HG03095 (cell line): ENCODE measurements around the gene IMP3.

Source experiments
- ATAC-seq: cut with Tn5 transposase; IDR thresholded peaks from one replicate; pipeline ENCODE4 v1.9.1; 2021; ENCODE audit warnings: moderate library complexity; ENCODE audit not compliant: unreplicated experiment

IMP3 gene

DNA sequence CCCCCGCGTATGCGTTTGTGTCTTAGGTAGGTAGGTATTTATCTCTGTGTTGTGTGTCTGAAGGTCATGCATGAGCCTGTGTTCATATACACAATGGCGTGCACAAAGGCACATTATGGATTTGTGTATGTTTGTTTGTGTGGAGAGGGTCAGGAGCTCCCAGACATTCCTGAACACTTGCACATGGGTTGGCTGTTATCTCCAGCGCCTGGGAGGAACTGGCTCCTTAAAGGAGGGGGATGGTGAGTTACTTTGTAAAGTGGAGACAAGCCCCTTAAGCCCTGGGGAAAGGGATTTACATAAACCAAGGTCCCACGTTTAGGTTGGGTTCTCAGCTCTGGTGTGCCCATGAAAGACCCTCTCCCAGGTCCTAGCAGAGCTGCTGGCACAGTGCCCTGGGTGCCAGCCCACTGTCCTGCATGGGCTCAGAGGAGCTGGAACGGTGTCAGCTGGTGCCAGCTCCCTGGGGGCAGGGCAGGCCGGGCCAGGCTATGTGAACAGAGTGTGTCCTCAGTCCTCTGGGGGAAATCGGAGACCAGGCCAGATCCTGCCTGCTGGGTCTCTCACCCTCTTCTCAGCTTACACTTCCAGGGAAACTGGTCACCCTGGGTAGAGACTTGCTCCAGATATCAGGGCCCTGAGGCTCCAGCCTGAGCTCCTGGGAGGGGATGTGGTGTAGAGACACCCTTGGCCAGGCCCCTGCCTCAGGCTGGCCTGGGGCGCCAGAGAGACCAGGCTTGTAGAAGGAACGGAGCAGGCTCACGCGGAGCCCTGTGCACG, 32.8 kb upstream of the IMP3 start:
- ATAC-seq, result no peak

DNA sequence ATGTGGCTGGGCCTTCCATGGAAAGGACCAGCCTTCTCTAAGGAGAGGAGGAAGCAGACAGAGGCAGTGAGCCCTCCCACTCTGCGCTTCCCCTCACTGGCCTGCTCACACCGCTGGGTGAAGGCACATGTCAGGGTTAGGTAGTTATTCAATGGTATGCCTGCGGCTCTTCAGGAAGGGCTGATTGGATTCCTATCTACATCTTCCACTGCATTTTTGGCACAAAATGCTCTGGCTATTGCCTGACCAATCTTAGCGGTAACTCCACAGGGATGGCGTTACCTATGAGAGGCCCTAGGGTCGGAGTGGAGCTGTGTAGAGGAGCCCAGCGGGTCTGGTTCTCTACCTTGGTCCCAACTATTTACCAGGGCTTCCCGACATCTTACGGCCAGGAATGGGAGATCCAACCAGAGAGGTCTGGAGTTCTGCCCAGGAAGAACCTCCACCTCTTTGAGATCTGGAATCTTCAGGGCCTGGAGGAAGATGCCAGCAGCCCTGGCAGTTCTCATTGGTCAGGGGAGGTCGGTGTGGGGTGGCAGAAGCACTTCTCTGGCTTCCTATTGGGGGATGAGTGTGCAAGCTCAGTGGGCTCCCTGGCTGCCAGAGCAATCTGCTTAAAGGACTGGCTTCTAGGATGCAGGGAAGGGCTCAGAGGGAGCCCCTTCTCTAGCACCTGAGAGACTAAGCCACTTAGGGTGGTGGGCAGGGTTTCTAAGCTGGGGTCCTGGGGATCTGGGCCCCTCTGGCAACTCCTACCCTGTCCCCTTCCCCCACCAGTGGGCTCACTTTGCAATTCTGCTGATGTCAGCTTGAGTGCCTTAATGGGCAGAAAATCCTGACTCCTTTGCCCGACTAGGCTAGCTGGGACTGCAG, 31.9 kb upstream of the IMP3 start:
- ATAC-seq, result no peak

DNA sequence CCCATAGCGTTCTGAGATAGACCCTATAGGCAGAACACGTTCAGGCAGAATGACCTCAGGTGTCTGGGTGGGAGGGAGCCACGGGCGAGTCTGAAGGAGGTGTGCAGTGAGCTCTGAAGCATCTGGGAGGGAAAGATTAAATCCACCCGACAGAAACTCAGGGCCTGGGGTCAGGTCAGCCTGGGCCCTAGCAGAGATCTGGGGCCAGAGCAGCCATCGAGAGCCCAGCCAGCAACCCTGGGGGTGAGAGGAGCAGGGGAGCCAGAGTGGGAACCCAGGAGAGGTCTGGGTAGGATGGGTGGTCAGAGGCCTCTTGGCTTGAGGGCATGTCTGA, 29.8 kb upstream of the IMP3 start:
- ATAC-seq, result no peak

DNA sequence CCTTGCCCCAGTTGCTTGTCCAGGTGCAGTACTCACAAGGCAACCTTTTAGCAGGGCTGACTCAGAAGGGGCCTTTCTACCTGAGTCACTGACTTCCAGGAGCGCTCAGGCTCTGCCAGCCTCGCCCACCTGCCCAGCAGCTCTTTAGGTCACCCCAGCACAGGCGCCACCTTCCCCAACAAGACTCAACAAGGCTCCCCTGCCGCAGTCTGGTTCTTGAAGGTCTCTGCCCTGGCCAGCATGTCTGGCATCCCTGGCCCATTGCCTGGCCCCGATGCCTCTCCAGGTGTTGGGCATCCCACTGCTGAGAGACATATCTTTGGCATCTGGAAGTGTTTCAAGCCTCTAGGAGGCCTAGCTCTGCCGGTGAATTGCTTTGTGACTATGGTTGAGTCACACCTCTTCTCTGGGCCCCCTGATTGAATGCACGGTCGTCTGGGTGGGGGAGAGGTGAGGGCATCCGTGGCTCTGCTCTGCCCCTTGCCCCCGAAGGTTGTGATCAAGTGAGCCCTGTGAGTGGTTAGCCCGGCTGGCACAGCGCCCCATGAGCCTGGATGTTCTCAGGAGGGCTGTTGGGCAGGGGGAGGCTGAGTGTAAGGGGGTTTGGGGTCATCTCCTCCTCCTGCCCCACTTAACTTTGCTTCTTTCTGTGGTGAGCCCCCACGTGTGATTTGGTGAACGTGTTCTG, 29.3 kb upstream of the IMP3 start:
- no peak for ATAC-seq

DNA sequence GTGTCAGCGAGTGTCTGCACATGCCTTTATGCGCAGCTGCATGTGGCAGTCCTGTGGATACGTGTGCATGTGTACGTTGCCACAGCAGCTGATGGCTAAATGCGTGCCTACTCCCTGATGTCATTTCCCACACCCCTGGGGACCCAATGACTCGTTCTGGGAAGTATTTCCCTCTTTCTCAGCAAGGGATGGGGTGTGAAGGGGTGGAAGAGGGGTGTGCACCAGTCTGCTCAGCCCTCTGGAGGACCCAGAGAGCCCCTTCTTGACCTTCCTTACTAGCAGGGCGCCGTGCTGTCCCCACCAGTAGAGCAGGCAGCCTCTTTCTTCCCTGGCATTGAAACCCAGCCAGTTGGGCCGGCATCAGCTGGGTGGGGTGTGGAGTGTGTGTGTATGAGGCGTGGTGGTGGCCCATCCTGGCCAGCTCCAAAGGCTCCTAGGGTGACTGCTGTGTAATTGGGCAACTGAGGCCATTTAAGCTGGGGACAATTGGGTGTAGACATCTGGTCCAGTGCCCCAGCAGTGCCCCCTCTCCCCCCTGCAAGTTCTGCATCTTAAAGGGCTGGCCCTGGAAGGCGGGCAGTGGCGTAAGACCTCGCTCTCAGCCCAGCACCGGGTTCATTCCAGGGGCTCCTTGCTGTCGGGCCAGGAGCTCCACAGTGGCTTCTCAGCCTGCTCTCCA, 26.9 kb upstream of the IMP3 start:
- ATAC-seq, result no peak

- ATAC-seq, result no peak
Observed at GRCh38 chr15:75663931-75664421, 24.0 kb upstream of the IMP3 start.

- ATAC-seq, result no peak
Observed at GRCh38 chr15:75662823-75663519, 22.9 kb upstream of the IMP3 start.

GRCh38 chr15:75661756-75662140, 21.7 kb upstream of the IMP3 start:
- no peak for ATAC-seq

- ATAC-seq, result no peak
Observed at GRCh38 chr15:75661100-75661755, 21.2 kb upstream of the IMP3 start.

DNA sequence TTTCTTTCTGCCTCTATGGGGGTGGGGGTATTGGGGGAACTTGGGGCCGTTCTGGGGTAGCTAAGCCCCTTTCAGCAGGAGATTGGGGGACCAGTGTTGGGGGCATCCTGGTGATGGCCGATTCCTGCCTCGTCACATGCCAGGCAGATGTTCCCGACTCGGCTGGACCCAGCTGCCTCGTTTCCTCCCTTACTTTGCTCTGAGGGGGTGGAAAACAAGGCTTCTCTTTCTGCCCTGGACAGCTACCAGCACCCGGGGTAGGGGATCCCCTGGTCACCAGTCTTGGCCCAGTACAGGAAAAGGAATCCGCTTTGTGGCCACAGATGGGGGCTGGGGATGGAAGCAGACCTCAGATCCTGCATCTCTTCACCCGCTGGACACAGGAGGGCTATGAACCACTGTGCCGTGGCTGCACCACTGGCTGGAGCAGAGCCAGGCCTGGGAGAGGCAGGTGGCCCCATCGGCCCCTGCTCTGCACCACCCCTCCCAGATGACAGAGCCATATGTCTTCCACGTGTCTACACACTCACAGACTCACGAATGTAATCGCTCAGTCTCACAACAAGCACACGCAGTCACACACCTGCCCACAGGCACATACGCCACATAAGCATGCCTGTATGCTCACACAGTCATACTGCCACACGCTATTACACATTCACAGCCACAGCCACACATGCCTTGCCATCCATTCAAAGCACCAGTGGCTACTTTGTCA, 20.1 kb upstream of the IMP3 start:
- ATAC-seq, result no peak

- no peak for ATAC-seq
Observed at GRCh38 chr15:75659141-75659771, 19.2 kb upstream of the IMP3 start.

DNA sequence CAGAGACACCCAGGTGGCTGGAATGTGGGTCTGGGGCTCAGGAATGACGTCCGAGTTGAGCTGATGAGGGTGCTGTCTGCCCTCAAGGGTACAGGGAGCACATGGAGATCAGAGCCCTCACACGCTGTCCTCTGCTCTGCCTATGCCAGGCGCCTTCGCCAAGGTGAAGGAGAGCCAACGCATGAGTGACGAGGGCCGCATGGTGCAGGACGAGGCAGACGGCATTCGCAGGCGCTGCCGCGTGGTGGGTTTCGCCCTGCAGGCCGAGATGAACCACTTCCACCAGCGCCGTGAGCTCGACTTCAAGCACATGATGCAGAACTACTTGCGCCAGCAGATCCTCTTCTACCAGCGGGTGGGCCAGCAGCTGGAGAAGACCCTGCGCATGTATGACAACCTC, 16.8 kb upstream of the IMP3 start:
- no peak for ATAC-seq

DNA sequence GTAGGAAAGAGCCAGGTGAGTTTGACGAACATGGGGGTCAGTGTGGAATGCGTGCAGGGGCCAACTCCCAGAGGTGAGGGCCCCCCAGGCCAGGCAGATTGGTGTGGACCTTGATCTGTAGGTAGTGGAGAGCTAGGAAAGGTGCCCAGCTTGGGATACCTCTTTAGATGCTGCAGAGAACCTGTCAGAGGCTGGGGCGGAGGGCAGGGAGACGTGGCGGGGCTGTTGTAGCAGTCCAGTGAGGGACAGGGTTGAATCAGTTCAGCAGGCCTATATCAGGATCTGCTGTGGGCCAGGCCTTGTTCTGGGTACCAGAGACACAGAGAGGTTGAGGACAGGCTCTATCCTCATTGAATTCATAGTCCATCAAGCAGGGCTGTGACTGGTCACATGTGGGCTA, 16.3 kb upstream of the IMP3 start:
- no peak for ATAC-seq

- ATAC-seq, result no peak
Observed at GRCh38 chr15:75655931-75656330, 15.9 kb upstream of the IMP3 start.

DNA sequence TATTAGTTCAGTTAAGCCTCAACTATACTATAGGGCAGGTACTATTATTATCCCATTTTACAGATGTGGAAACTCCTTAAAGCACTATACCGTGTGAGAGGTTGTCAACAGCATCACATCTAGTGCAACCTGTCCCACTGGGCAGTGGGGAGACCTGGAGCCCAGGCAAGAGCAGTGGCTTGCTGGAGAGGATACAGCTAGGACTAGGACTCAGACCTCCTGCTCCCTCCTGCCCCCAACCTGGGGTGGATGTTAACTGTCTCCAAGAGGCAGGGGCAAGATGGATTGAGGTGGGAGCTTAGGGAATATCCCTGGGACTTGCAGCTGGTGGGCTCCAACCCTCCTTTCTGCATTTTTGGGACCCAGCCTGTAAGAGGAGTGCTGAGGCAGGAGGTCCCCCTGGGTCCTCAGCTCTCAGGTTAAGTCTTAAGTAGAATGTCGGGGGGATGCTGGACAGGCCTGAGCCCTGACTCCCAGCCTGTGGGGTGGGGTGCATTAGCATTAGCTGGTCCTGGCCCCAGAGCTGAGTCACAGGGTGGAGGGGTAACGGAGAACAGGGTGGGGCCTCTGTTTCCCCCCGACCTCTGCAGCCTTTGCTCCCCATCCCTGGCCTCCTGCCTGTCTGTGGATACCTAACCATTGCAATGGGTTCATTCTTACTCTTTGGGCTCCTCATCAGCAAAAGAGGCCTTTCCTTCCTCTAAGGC, 14.3 kb upstream of the IMP3 start:
- ATAC-seq, result no peak

DNA sequence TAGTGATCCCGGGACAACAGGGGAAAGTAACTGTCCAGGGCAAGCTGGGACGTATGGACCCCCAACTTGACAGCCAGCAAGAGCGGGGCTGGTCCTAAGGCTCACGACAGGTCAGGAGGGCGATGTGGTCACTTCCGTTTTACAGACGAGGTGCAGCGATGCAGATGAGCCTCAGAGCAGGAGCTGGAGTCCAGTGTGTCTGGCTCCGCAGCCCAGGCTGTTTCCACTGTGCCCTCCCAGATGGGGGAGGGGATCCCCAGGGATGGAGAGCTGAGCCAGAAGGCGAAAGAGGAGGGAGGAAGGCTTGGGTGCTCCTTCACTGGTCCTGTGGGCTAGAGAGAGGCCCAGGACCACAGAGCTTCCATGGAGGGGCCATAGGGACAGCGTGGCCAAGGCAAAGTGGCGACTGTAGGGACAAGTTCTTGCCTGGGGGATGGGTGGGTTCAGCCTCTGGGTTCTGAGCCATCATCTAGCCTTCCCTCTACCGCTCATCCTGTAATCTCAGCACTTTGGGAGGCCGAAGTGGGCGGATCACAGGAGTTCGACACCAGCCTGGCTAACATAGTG, 13.4 kb upstream of the IMP3 start:
- no peak for ATAC-seq

DNA sequence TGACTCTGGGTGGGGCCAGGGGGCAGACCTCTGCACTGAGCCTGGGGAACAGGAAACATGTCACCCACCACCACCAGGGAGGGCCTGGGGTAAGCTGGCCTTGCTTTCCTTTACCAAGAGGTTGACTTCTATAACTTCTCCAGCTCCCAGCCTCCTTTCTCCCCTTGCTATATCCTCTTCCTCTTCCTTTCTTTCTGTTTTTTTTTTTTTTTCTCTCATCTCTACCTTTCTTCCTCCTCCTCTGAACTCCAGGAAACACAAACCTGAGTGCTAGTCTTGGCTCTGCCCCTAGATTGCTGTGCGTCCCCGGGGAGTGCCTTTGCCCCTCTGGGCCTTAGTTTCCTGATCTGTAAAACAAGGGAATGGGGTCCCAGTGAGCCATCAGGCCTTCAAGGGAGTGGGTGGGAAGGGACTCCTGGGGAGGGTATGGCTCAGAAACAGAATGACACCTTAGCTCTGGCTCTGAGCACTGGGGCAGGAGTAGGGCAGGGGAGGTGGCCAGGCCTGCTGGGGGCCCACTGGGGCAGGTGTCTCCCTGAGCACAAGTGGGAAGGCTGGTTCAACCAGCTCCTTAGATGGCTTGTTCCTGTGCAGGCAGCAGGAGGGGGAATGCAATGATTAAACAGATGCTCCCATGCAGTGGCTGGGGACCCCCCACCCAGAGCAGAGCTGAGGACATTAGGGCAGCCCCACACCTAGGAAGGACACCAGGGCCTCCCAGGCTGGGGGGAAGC, 12.0 kb upstream of the IMP3 start:
- ATAC-seq, result no peak
